ENCODE results near the gene TCEAL3. TPM values are rescaled to one million over a fixed set of nuclear protein-coding genes. Genes with fewer than 3 reads are reported as not detected.
A peak's percentile ranks its signal among the peaks of the same experiment; 100 is the strongest.

TCEAL3 gene
- polyA plus RNA-seq, 1 of the 3 experiments (the other 2 are of a cell fraction) = 26.7 TPM

- peak overlapping the region; percentile 61 to 66 for H3K4me3 ChIP-seq (ENCODE audit: low read depth in 2 of 2, low read length in 1 of 2)
These were observed 672 bp downstream of the TCEAL3 start for GRCh38 chrX:103608306-103608963.

GRCh38 chrX:103610282-103610681, 2.5 kb downstream of the TCEAL3 start:
- Histone ChIP-seq H3K36me3 (replicated peaks in 1 of 2; ENCODE audit: control insufficient read depth in 1 of 2, insufficient read depth in 2 of 2, low read length in 1 of 2) (peaks cover 0 to 12% of the 10 kb centered on the region in 2 experiments), H3K4me3 (ENCODE audit: low read depth in 2 of 2, low read length in 1 of 2) (no peak overlapping the region), H3K9me2 (no peaks in the 10 kb centered on the region), H3K9ac (no peak overlapping the region), H3K4me1 (ENCODE audit: control insufficient read depth in 1 of 2, insufficient read depth in 2 of 2, low read depth in 1 of 2, low read length in 1 of 2) (no peaks in the 10 kb centered on the region; a peak in 1 of 4 replicates), H3K9me3 (no peaks in the 10 kb centered on the region), H3K27me3 (ENCODE audit: insufficient read depth) (no peaks in the 10 kb centered on the region), H3F3A (replicated peaks; ENCODE audit: insufficient read depth) (no peaks in the 10 kb centered on the region), H2AFZ (ENCODE audit: low read depth) (no peak overlapping the region), H3K27ac (ENCODE audit: low read depth in 2 of 2, low read length in 1 of 2) (no peak overlapping the region), H3K4me2 (no peak overlapping the region), H4K20me1 (ENCODE audit: insufficient read depth) (no peaks in the 10 kb centered on the region), H3K79me2 (ENCODE audit: insufficient read depth) (peaks cover 10% of the 10 kb centered on the region; the same call in 1 of the 2 replicates)
- ChIA-PET POLR2A (no interaction called here), CTCF (interaction anchor here (0.6 kb wide), 1 partner anchor 9 kb away, joined by 3 read pairs; no protein-coding TSS in a partner anchor)
- DNase-seq = no peak
- TF ChIP-seq MXI1 (IDR thresholded peaks at IDR 0.05; ENCODE audit: low read depth, low read length) = no peak
- 54% methylated on average over 1 of the region's 1 CpG for WGBS (ENCODE audit: low lambda C conversion rate)

More at GRCh38 chrX:103608306-103608963, 672 bp downstream of the TCEAL3 start:
- Histone ChIP-seq H3K9ac (peak overlapping the region; percentile 76), H2AFZ (ENCODE audit: low read depth) (0 out of 2 replicates have a peak overlapping the region, but pooled peaks have one; percentile 57), H3K79me2 (ENCODE audit: insufficient read depth) (peaks cover 10% of the 10 kb centered on the region; the same call in 1 of the 2 replicates), H3K9me2 (no peaks in the 10 kb centered on the region), H3K27me3 (ENCODE audit: insufficient read depth) (no peaks in the 10 kb centered on the region), H3K4me1 (ENCODE audit: control insufficient read depth in 1 of 2, insufficient read depth in 2 of 2, low read depth in 1 of 2, low read length in 1 of 2) (no peaks in the 10 kb centered on the region; a peak in 1 of 4 replicates), H3K9me3 (no peaks in the 10 kb centered on the region), H3K4me2 (peak overlapping the region; percentile 71), H3F3A (replicated peaks; ENCODE audit: insufficient read depth) (no peaks in the 10 kb centered on the region), H3K27ac (ENCODE audit: low read depth in 2 of 2, low read length in 1 of 2) (peak overlapping the region; percentile 48 to 81; a peak in 2 of 4 replicates), H4K20me1 (ENCODE audit: insufficient read depth) (no peaks in the 10 kb centered on the region), H3K36me3 (replicated peaks in 1 of 2; ENCODE audit: control insufficient read depth in 1 of 2, insufficient read depth in 2 of 2, low read length in 1 of 2) (peaks cover 0 to 12% of the 10 kb centered on the region in 2 experiments)
- CTCF ChIA-PET = interaction anchor here (1.0 kb wide), 1 partner anchor 21 kb away, joined by 3 read pairs; no protein-coding TSS in a partner anchor
- DNase-seq = peak; percentile 30
- POLR2A ChIA-PET = no interaction called here
- WGBS (ENCODE audit: low lambda C conversion rate) = 21% methylated on average over 20 of the region's 21 CpGs
- TF ChIP-seq GABPA (IDR thresholded peaks at IDR 0.05; ENCODE audit: low read depth) (no peak), YY1 (IDR thresholded peaks at IDR 0.05; ENCODE audit: low read depth) (peak; percentile 36; the same call in 1 of the 2 replicates), RAD21 (IDR thresholded peaks at IDR 0.05; ENCODE audit: low read length) (no peak), FOXM1 (IDR thresholded peaks at IDR 0.05; ENCODE audit: low read depth) (no peak), EP300 (IDR thresholded peaks at IDR 0.05; ENCODE audit: borderline replicate concordance in 1 of 2, low read depth in 1 of 2, low read length in 1 of 2) (no peak), PBX3 (IDR thresholded peaks at IDR 0.05) (no peak)

GRCh38 chrX:103613362-103613890, 5.7 kb downstream of the TCEAL3 start:
- DNase-seq = no peak
- no peak for TF ChIP-seq CHD2 (IDR thresholded peaks at IDR 0.05; ENCODE audit: low read length, partially characterized antibody)
- Histone ChIP-seq H2AFZ (ENCODE audit: low read depth) (no peak overlapping the region), H3K27me3 (ENCODE audit: insufficient read depth) (no peaks in the 10 kb centered on the region), H3F3A (replicated peaks; ENCODE audit: insufficient read depth) (no peaks in the 10 kb centered on the region), H3K9me2 (no peaks in the 10 kb centered on the region), H3K27ac (ENCODE audit: low read depth in 2 of 2, low read length in 1 of 2) (no peak overlapping the region), H3K9ac (no peak overlapping the region), H3K4me2 (no peak overlapping the region), H3K4me3 (ENCODE audit: low read depth in 2 of 2, low read length in 1 of 2) (no peak overlapping the region), H3K36me3 (replicated peaks in 1 of 2; ENCODE audit: control insufficient read depth in 1 of 2, insufficient read depth in 2 of 2, low read length in 1 of 2) (peaks cover 5 to 12% of the 10 kb centered on the region in 2 experiments), H3K4me1 (ENCODE audit: control insufficient read depth in 1 of 2, insufficient read depth in 2 of 2, low read depth in 1 of 2, low read length in 1 of 2) (no peaks in the 10 kb centered on the region; a peak in 1 of 4 replicates), H4K20me1 (ENCODE audit: insufficient read depth) (no peaks in the 10 kb centered on the region), H3K9me3 (no peaks in the 10 kb centered on the region), H3K79me2 (ENCODE audit: insufficient read depth) (peaks cover 5% of the 10 kb centered on the region)
- ChIA-PET POLR2A (no interaction called here), CTCF (interaction anchor here (1.0 kb wide), 1 partner anchor 8 kb away, joined by 3 read pairs; no protein-coding TSS in a partner anchor)
- WGBS (ENCODE audit: low lambda C conversion rate) = 46% methylated on average over 1 of the region's 1 CpG
